GM23248 (cell line): ENCODE data around the gene MYO5B.

Experiments used
- EZH2 ChIP-seq: fragments of 200-600 bp; sonication (generic); IDR thresholded peaks from 2 replicates; pipeline ENCODE4 v1.6.1; 2018; ENCODE audit warnings: antibody characterized with exemption, mild to moderate bottlenecking; ENCODE audit not compliant: insufficient read depth, poor library complexity, severe bottlenecking
- EZH2phosphoT487 ChIP-seq: fragments of 200-600 bp; sonication (generic); IDR thresholded peaks from 2 replicates; pipeline ENCODE4 v1.6.1; 2018; ENCODE audit warnings: antibody characterized with exemption, moderate library complexity, mild to moderate bottlenecking, low read depth; ENCODE audit not compliant: insufficient read depth

- TF ChIP-seq EZH2 = no peak
- TF ChIP-seq EZH2phosphoT487 = no peak
Measured at GRCh38 chr18:49857708-49858107, 337.2 kb downstream of the MYO5B start.
